ENCODE results near the gene TRIP13.
A peak's percentile ranks its signal among the peaks of the same experiment; 100 is the strongest.
"Not testable (repeated sequence)": the region's sequence is repeated elsewhere in the genome, so short reads cannot be mapped to it uniquely, and the experiment has no call there.

TRIP13 gene

GRCh38 chr5:893137-893506, 438 bp downstream of the TRIP13 start:
- DNase-seq, result no peak

GRCh38 chr5:893711-894110, 1.0 kb downstream of the TRIP13 start:
- no peak for DNase-seq

- no peak for DNase-seq
Measured at GRCh38 chr5:900781-901180, 8.1 kb downstream of the TRIP13 start.

GRCh38 chr5:902129-902916, 9.6 kb downstream of the TRIP13 start:
- no peak for DNase-seq

DNA sequence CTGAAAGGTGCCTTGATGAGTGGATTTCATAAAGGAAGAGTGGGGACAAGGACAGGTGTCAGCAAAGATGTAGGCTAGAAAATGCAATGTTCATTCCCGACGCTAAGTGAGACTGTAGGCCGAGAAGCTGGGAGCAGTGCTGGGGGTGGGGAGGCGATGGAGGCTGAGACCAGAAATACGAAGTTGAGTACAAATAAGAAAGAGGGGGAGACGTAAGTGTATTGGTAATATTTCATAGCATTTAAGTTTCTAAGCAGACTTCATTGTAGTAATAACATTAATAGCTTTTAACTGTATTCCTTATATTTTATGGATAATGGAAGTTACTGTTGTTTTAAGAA, 11.0 kb downstream of the TRIP13 start:
- no peak for DNase-seq

DNA sequence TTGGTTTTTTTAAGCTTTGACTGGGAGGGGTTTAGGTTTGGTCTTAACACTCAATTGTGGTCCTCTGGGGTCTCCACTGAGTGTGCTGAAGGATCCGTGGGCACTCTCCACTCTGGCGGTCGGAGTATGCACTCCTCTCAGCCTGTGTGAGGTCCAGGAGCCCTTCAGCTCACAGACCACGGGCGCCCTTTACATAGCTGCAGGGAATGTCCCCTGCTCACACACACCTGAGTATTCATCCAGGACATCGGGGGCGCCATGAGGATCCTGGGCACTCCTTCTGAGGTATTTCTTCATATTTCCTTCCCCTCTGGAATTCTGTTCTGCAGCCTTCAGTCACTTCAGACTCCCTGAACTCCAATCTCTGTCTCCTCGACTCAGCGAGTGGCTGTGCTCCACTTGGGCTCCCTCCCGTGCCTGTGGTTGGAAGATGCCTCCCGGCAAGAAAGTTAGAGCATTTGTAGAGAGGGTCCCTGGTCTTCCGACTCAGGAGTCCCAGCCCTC, 12.5 kb downstream of the TRIP13 start:
- no peak for DNase-seq

GRCh38 chr5:907366-907910, 14.8 kb downstream of the TRIP13 start:
- no peak for DNase-seq

DNA sequence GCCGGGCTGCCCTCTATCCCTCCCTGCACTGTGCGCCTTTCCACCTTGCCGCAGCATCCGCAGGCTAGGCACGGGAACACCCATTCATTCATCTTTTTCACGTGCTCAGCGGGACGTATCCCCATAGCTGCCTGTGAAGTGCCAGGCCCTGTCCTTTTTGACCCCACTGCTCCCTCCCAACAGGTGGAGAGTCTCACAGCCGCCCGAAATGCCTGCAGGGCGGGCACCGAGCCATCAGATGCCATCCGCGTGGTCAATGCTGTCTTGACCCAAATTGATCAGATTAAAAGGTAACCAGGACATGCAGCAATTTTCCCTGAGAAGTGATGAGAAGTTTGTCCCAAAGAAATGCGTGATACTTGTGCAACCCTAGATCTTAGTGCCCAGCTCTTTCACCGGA, 15.5 kb downstream of the TRIP13 start:
- DNase-seq, result no peak

DNA sequence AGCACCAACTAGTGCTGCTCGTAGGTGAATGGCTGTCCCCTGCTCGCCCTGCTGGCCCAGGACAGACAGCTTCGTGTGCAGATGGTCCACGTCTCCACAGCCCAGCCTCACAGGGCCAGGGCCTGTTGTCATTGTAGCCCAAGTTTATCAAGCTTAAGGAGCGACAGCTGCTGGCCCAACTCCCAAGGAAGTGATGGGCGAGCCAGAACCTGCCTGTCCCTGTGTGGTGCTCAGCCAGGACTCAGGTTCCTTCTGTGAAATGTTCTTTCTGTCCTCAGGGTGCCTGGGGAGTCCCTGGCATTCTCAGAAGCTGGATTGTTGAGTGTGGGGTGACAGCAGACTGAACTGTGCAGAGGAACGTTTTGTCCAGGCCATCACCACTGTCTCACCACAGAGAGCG, 16.4 kb downstream of the TRIP13 start:
- no peak for DNase-seq

DNA sequence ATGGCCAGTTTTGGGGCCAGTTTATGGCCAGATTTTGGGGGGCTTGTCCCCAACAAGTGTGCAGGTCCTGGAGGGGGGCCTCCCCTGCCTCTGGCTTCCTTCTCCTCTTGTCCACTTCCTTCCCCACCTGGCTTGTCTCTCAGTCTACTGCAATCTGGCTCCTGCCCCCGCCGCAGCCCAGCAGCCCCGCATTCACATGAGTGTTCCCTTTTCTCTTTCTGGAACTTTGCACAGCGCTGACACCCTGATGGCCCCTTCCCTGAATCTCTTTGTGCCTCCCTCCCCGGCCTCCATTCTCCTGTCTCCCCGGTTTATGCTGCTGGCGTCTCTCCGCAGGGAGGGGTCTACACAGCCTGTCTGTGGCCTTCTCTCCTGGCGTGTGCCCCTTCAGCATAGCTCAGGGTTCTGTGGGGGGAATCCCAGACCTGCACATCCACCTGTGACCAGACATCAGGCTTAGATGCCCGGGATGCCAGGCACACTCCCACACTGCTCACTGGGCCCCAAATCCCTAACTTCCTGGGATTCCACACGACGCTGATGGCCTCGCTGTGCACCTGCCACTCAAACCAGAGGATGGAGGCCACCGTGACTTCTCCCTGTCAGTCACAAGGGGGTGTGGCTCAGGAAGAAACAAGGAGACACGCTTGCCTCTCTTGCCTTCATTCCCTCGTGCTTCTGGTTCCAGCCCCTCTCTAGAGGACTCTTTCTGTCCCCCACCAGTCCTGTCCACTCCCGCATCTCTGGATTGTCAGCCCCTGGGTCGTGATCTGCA, 17.5 kb downstream of the TRIP13 start:
- DNase-seq, result no peak

GRCh38 chr5:910769-911160, 18.1 kb downstream of the TRIP13 start:
- DNase-seq, result no peak

DNA sequence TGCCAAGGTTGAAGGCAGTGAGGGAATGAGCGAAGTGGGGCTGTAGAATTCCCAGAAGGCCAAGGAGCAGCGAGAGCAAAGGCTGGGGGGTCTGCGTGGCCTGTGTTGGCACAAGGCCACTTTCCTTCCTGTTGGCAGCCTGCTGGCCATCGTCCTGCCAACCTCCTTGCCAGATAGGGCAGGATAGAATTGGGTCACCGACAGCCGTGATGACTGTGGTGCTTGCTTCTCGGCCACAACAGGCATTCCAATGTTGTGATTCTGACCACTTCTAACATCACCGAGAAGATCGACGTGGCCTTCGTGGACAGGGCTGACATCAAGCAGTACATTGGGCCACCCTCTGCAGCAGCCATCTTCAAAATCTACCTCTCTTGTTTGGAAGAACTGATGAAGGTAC, 18.9 kb downstream of the TRIP13 start:
- DNase-seq, result no peak

- peak in 1 of 2 donors; percentile 6 for DNase-seq
Measured at GRCh38 chr5:912280-913091, 19.8 kb downstream of the TRIP13 start.

GRCh38 chr5:914174-914573, 21.5 kb downstream of the TRIP13 start:
- no peak for DNase-seq

DNA sequence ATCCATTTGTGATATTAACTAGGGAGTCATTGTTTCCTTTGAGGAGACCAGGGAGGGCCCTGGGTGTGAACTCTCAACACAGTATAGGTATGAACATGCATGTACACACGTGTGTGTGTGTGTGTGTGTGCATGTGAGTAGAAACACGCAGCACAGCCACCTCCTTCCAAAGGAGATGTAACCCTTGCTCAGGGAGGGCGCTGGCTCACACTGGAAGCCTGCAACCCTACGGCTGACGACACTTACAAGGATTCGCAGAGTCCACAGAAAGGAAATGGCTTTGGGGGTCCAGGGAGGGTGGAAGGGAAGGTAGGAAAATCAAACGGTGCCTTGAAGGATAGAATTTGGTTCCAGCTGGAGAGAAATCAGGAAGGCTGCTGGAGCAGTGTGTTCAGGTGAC, 21.9 kb downstream of the TRIP13 start:
- no peak for DNase-seq

- DNase-seq, result not testable (repeated sequence)
Measured at GRCh38 chr5:915346-915745, 22.7 kb downstream of the TRIP13 start.

DNA sequence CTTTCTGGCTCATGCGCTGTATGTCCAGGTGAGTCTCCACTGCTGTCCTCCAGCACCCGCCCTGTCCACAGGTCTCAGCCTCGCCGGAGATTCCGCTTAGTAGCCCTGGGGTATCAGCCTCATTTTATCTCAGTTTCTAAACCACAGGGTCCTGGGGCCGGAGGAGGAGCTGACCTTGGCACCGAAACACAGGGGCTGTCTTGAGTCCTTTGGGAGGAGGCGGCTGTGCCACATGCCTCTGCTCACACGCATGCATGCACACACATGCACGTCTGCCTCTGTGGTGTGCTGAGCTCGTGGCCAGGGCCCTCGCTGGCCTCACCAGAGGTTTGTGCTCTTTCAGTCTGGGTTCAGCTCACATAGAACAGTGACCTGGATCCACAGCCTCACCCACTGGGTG, 23.3 kb downstream of the TRIP13 start:
- no peak for DNase-seq

DNA sequence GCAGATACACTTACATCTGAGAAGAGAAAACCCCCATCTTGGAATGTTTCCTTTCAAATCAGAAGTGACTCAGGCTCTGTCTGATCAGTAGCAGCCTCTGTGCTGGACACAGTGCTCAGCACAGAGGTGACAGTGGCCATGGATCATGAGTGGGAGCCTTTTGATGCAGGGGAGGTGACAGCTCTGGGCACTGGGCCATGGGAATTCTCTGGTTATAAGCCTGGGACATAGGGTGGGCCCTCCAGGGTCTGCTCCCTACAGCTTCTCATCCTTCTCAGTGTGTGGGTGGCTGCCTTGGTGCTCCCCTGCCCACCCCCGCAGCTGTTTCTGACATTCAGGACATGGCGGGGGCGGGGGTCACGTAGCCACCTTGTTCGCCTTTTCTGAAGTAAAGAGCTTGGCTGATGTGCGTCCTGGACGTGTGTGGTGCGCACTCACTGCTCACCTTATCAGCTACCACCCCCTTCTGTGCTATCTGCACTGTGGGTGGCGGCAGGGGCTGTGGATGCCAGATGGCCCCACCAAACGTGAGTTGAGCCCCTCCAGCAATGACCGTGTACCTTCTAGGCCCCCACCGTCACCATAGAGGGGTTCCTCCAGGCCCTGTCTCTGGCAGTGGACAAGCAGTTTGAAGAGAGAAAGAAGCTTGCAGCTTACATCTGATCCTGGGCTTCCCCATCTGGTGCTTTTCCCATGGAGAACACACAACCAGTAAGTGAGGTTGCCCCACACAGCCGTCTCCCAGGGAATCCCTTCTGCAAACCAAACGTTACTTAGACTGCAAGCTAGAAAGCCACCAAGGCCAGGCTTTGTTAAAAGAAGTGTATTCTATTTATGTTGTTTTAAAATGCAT, 24.0 kb downstream of the TRIP13 start:
- DNase-seq, result no peak

GRCh38 chr5:918717-919116, 26.0 kb downstream of the TRIP13 start:
- not testable (repeated sequence) for DNase-seq

DNA sequence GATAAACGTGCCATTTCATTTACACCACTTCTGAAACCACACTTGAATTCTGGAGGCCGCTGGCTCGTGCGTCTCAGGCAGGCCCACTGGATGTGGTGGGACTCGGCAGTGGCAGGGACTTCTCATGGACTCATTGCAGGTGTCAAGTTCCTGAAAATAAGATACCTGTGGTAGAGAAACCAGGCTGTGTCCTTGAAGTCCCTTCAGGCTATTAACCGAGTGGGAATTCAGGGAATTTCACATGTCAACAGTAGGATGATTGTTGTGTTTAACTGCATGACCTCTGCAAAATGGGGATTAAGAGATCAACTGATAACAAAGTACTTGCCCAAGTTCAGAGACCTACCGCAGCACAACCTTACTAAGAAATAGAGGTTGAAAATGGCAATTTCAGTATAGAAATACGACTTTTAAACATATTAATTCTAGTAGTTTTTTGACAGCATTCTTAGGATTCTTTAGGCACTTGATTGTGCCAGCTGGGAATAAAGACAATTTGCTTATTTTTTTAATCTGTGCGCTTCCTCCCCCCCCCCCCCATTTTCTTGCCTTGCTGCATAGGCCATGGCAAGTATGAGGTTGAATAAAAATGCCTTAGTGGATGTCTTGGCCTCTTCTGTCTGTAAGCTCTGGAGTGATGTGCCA, 26.8 kb downstream of the TRIP13 start:
- DNase-seq, result no peak

DNA sequence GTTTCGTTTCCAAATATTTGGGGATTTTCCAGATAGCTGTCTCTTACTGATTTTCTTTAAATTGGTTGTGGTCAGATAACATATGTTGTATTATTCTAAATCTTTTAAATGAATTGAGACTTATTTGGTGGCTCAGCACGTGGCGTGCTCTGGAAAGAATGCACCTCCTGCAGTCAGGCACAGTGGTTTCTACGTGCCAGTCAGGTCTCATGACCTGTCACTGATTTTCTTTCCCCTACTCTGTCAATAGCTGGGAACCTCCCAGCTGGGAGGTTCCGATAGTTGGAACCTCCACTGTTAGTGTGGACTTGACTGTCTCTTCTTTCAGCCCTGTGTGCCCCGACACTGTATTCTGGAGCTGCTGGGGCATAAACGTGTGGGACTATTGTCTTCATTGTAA, 27.6 kb downstream of the TRIP13 start:
- DNase-seq, result no peak

All from inflammatory macrophage (primary cell).